ENCODE measurements around the gene AP1G2.

The AP1G2 gene

GRCh38 chr14:23556700-23557440, 10.7 kb downstream of the AP1G2 start:
- DNase-seq (ENCODE audit: low read depth): no peak
- peak overlapping the region; percentile 90 for H3K4me3 ChIP-seq (ENCODE audit: control insufficient read depth, low read depth, low read length)
- no peak for TF ChIP-seq CTCF (conservative IDR thresholded peaks at IDR 0.05; ENCODE audit: control insufficient read depth, insufficient read depth, low read depth, low read length)

- TF ChIP-seq CTCF (conservative IDR thresholded peaks at IDR 0.05; ENCODE audit: control insufficient read depth, insufficient read depth, low read depth, low read length): no peak
- DNase-seq (ENCODE audit: low read depth): peak; percentile 80
- peak within 1 kb of the TSS; percentile 90 for H3K4me3 ChIP-seq (ENCODE audit: control insufficient read depth, low read depth, low read length)
Measured at GRCh38 chr14:23555882-23556699, 11.5 kb downstream of the AP1G2 start, which contains the start of gene THTPA. THTPA (plus strand) TSS chr14:23556271; CDS start chr14:23556758, 487 bp downstream.

GRCh38 chr14:23555533-23555881, 12.1 kb downstream of the AP1G2 start:
- H3K4me3 ChIP-seq (ENCODE audit: control insufficient read depth, low read depth, low read length): peak overlapping the region; percentile 90
- DNase-seq (ENCODE audit: low read depth): no peak
- TF ChIP-seq CTCF (conservative IDR thresholded peaks at IDR 0.05; ENCODE audit: control insufficient read depth, insufficient read depth, low read depth, low read length): no peak

GRCh38 chr14:23551266-23552028, 16.1 kb downstream of the AP1G2 start, which contains the start of gene ZFHX2:
ZFHX2 (minus strand) TSS chr14:23551765; CDS start chr14:23535325, 16,440 bp downstream.
- TF ChIP-seq CTCF (conservative IDR thresholded peaks at IDR 0.05; ENCODE audit: control insufficient read depth, insufficient read depth, low read depth, low read length): no peak
- H3K4me3 ChIP-seq (ENCODE audit: control insufficient read depth, low read depth, low read length): peak within 1 kb of the TSS; percentile 60
- peak; percentile 37 for DNase-seq (ENCODE audit: low read depth)

GRCh38 chr14:23550812-23551265, 16.8 kb downstream of the AP1G2 start:
- no peak for DNase-seq (ENCODE audit: low read depth)
- peak overlapping the region; percentile 60 for H3K4me3 ChIP-seq (ENCODE audit: control insufficient read depth, low read depth, low read length)
- TF ChIP-seq CTCF (conservative IDR thresholded peaks at IDR 0.05; ENCODE audit: control insufficient read depth, insufficient read depth, low read depth, low read length): no peak

- H3K4me3 ChIP-seq (ENCODE audit: control insufficient read depth, low read depth, low read length): peak overlapping the region; percentile 60
- no peak for TF ChIP-seq CTCF (conservative IDR thresholded peaks at IDR 0.05; ENCODE audit: control insufficient read depth, insufficient read depth, low read depth, low read length)
- DNase-seq (ENCODE audit: low read depth): no peak
Measured at GRCh38 chr14:23550131-23550811, 17.3 kb downstream of the AP1G2 start.

Measured in fibroblast of mammary gland (primary cell).